Activated CD8-positive, alpha-beta memory T cell treated with anti-CD3 and anti-CD28 coated beads for 24 hours (primary cell): ENCODE data around the gene HAUS6.
"Not testable (repeated sequence)": the region's sequence is repeated elsewhere in the genome, so short reads cannot be mapped to it uniquely, and the experiment has no call there.

Source experiments
- DNase-seq: peaks from one replicate; pipeline ENCODE4 v3.0.0-alpha.2; 2020

HAUS6 gene

GRCh38 chr9:19030899-19031298 is 71.8 kb downstream of the HAUS6 start:
- no peak for DNase-seq

GRCh38 chr9:19028835-19029451 is 73.8 kb downstream of the HAUS6 start:
- no peak for DNase-seq

GRCh38 chr9:19027825-19028224 is 74.9 kb downstream of the HAUS6 start:
- no peak for DNase-seq

GRCh38 chr9:19026375-19026774 is 76.3 kb downstream of the HAUS6 start:
- no peak for DNase-seq

- no peak for DNase-seq
These were observed 79.6 kb downstream of the HAUS6 start for GRCh38 chr9:19023078-19023477.

- DNase-seq, result no peak
These were observed 80.5 kb downstream of the HAUS6 start for GRCh38 chr9:19022206-19022605.

- DNase-seq, result not testable (repeated sequence)
These were observed 81.1 kb downstream of the HAUS6 start for GRCh38 chr9:19021649-19022048.

- no peak for DNase-seq
These were observed 81.7 kb downstream of the HAUS6 start for GRCh38 chr9:19020886-19021455.

GRCh38 chr9:19018201-19018600 is 84.5 kb downstream of the HAUS6 start:
- no peak for DNase-seq

- no peak for DNase-seq
These were observed 93.2 kb downstream of the HAUS6 start for GRCh38 chr9:19009391-19009965.
